Embryonic facial prominence (tissue), 1 donor: ENCODE results near the gene ROPN1L.
"Not testable (repeated sequence)": the region's sequence is repeated elsewhere in the genome, so short reads cannot be mapped to it uniquely, and the experiment has no call there.

Source experiments
- DNase-seq: peaks from one replicate; pipeline ENCODE4 v3.0.0-alpha.2; 2016; ENCODE audit errors: extremely low spot score

ROPN1L gene

GRCh38 chr5:10501554-10502075 lies 59.9 kb downstream of the ROPN1L start:
- DNase-seq, result no peak

DNA sequence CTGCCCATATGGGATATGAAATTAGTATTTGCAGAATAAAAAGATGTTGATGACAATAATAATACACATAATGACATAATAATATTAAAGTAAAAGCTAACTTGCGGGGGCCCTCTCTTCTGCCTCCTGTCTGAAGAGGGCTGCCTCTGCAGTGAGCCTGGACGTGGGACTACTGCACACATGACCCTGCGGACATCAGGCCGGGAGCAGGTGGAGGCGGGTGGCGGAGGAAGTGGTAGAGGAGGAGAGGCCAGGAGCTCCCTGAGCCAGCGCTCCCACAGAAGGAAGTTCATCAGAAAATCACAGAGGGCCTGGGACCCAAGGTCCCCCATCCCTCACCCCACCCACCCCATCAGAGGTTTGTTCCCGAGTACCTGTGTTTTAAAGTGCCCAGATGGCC lies 60.5 kb downstream of the ROPN1L start:
- DNase-seq, result no peak

- DNase-seq, result no peak
Measured at GRCh38 chr5:10502578-10502977, 60.9 kb downstream of the ROPN1L start.

GRCh38 chr5:10503321-10503720 lies 61.6 kb downstream of the ROPN1L start:
- DNase-seq, result no peak

DNA sequence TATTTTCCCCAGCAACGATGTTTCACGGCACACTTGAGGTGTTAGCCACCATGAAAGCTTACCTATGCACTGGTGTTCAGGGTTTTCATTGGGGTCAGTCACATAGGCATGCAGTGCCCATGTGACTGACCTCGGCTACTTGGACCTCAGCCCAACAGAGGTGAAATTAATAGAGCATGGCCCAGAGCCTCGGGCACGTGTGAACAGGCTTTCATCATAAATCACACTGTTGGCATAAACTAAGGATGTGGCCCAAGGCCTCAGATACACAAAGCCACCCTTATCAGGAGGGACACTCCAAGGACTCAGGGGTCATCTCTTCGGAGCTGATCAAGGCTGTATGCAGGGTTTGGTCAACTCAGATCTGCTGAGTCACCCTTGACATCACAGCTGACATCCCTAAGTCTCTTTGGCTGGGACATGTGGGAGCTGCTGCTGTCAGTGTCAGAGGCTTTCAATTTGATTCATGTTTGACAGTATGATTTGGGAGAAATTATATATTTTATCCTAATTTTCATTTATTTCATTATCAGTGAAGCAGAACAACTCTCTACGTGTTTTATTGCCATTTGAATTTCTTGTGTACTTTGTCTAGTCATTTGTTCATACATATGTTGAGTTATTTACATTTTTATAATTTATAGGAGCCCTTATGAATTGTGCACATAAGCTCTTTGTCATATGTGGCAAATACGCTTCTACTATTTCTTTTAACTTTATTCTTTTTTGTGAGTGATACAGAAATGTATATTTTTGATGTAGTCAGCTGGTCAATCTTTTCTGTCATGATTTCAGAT lies 62.5 kb downstream of the ROPN1L start:
- no peak for DNase-seq

- no peak for DNase-seq
Measured at GRCh38 chr5:10505517-10506095, 63.9 kb downstream of the ROPN1L start.

DNA sequence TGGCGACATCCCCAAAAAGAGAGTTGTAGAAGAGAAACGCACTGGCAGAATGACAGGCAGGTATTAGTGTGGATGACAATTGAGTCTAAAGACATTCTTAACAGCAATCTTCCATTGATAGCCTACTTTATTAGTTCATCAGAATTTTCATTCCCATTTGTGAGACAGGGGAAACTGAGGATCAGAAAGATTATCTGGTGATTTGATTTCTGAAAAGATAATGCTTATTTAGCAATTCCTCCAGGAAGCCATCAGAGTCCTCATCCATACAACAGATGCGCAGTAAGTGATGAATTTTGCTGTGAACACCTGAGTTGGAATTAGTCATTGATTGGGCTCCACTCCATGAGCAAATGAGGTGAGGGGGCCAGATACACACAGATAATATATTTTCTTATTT lies 64.9 kb downstream of the ROPN1L start:
- DNase-seq, result no peak

GRCh38 chr5:10507575-10508096 lies 66.0 kb downstream of the ROPN1L start:
- DNase-seq, result no peak

DNA sequence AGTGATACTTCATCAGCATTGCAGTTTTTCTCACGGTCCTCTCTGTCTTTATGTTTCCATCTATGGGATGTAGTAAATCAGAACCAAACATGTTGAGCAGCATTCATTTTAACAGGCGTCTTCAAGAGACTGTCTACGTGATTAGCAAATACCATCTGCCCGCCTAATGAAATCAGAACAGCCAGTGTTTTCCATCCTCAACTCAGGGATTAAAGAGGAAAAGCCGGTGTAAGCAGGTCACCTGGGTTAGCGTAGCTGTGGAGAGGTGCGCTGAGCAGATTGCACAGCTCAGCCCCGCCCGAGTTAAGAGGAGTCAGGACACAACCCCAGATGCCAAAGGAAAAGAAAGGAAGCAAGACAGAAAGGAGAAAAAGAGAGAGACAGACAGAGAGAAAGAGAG lies 67.9 kb downstream of the ROPN1L start:
- no peak for DNase-seq

GRCh38 chr5:10511741-10512640 lies 70.3 kb downstream of the ROPN1L start:
- no peak for DNase-seq

DNA sequence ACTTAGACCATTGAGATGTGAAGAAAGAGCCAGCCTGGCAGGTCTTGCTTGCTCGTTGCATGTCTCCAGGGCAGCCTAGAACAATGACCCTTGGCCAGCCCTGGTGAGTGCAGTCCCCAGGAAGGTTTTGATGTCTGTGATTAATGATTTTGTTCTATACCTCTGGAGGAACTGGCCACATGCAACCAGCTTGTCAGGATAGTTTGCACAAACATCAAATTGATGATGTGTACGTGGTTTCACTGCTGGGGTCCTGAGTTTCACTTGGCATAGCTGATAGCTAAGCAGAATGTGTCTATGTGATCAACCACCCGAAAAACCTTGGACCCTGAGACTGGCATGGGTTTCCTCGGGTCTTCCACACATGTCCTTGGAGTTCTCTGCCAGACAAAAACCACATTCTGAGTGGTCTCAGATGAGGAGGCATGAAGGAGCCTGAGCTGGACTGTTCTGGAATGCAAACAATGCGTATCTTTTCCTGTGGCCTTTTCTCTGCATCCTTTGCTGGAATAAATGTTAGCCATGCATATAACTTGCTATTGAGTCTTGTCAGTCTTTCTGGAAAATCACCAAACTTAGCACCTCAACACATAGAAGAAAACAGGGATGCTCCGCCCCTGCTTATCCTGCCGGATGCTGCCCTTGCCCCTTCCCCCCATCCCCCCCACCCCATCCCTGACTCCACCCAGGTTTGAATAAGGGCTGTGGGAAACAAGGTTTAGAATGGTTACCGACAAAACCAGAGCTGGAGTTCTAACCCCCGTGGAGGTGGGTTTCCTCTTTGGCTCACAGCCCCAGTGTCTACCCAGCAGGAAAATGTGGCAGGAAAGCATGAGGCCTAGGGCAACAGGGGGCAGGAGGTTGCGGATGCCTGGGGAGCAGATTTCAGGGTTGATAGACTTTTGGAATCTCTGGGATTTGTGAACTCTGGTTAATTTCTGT lies 72.1 kb downstream of the ROPN1L start:
- no peak for DNase-seq

- DNase-seq, result not testable (repeated sequence)
Measured at GRCh38 chr5:10514572-10514971, 72.9 kb downstream of the ROPN1L start.
